ENCODE results near the gene DECR2.

Gene DECR2

GRCh38 chr16:450785-451512 lies 49.3 kb downstream of the DECR2 start:
- no peak for DNase-seq

- no peak for DNase-seq
These were observed 52.8 kb downstream of the DECR2 start for GRCh38 chr16:454397-454940.

GRCh38 chr16:455453-455852 lies 53.8 kb downstream of the DECR2 start:
- DNase-seq = no peak

- no peak for DNase-seq
These were observed 55.3 kb downstream of the DECR2 start for GRCh38 chr16:456891-457483.

- no peak for DNase-seq
These were observed 56.2 kb downstream of the DECR2 start for GRCh38 chr16:457732-458400.

- no peak for DNase-seq
These were observed 58.1 kb downstream of the DECR2 start for GRCh38 chr16:459761-460160.

- no peak for DNase-seq
These were observed 59.1 kb downstream of the DECR2 start for GRCh38 chr16:460787-461186.

Data from activated naive CD4-positive, alpha-beta T cell (primary cell).